Fibroblast of lung (primary cell): ENCODE data around the gene EFCAB3.

Source experiments
- EZH2 ChIP-seq: IDR thresholded peaks from 2 replicates; pipeline ENCODE4 v1.5.1; 2012; ENCODE audit warnings: low read length, control low read depth, mild to moderate bottlenecking; ENCODE audit errors: missing control alignments
- TF ChIP-seq, protein P1 (sequence below), 2 donors: IDR thresholded peaks in 1 of 2; conservative IDR thresholded peaks in 1 of 2; 1 replicate in 1 of 2; 2 replicates in 1 of 2; pipeline ENCODE4 v1.5.1; 2011 to 2012; ENCODE audit warnings: low read length in 2 of 2, control low read depth in 1 of 2, inconsistent platforms in 1 of 2, low read depth in 1 of 2, mild to moderate bottlenecking in 1 of 2

DNA sequence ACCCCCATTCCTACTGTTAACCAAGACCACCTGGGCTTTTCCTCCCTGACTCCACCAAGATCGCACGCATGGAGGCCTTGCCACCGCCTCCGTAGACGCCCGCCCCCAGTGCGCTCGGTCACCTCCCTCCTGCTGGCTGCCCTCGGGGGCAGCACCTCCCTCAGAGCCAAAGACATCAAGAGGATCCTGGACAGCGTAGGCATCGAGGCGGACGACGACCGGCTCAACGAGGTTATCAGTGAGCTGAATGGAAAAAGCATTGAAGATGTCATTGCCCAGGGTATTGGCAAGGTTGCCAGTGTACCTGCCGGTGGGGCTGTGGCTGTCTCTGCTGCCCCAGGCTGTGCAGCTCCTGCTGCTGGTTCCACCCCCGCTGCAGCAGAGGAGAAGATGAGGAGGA, 1.2 kb downstream of the EFCAB3 start:
- TF ChIP-seq, protein P1, sequence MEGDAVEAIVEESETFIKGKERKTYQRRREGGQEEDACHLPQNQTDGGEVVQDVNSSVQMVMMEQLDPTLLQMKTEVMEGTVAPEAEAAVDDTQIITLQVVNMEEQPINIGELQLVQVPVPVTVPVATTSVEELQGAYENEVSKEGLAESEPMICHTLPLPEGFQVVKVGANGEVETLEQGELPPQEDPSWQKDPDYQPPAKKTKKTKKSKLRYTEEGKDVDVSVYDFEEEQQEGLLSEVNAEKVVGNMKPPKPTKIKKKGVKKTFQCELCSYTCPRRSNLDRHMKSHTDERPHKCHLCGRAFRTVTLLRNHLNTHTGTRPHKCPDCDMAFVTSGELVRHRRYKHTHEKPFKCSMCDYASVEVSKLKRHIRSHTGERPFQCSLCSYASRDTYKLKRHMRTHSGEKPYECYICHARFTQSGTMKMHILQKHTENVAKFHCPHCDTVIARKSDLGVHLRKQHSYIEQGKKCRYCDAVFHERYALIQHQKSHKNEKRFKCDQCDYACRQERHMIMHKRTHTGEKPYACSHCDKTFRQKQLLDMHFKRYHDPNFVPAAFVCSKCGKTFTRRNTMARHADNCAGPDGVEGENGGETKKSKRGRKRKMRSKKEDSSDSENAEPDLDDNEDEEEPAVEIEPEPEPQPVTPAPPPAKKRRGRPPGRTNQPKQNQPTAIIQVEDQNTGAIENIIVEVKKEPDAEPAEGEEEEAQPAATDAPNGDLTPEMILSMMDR (conservative IDR thresholded peaks at IDR 0.05 in 1 of 2, IDR thresholded peaks at IDR 0.05 in 1 of 2; ENCODE audit: low read depth in 1 of 2, low read length in 2 of 2), result no peak
- TF ChIP-seq EZH2, result no peak
